Measurements from ENCODE around the gene SLC8A3. TPM values are rescaled to one million over a fixed set of nuclear protein-coding genes. Genes with fewer than 3 reads are reported as not detected.

SLC8A3 gene
- total RNA-seq, 2 experiments from 2014 or later = not detected

DNA sequence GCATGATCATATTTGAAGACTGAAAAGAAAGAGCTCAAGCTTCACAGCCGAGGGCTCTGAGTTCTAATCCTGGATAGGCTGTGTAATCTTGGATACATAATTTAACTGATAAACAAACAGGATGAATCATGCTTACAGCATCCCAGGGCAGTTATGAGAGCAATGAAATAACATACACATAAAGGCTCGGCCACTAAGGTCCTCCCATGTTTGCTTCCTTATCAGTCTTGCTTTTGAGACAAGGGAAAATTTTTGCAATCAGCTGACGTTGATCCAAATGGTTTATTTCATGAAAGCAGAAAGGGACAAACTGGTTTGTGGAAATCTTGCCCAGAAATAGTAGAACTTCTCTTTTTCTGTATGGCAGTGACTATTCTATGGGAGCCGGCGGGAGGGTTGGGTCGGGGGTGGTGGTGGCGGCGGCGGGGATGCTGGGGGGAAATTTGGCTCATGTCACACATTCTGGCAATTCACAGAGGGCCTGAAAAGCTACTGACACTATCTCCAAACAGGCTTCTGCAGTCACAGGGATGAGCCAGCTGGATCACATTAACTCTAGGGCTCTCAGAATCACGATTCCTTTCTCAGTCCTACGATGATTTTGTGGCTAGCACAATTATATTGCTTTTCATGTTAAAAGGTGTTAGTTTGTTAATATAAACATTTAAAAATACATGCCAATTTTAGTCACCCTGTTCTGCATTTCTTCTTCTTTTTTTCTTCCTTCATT, 124.5 kb downstream of the SLC8A3 start:
- H3K36me3 Mint-ChIP-seq = no peaks in the 10 kb centered on the region
- peaks cover 21% of the 10 kb centered on the region for H3K27me3 Mint-ChIP-seq
- H3K4me3 Mint-ChIP-seq = no peak overlapping the region
- ATAC-seq (no peak), DNase-seq (no peak)
- H3K4me1 Mint-ChIP-seq = no peaks in the 10 kb centered on the region
- no peaks in the 10 kb centered on the region for H3K9me3 Mint-ChIP-seq (ENCODE audit: low read depth)
- no peak overlapping the region for H3K27ac Mint-ChIP-seq
- CTCF ChIA-PET = interaction anchor here (2.2 kb wide), 1 partner anchor 10 kb away, joined by 6 read pairs; no protein-coding TSS in a partner anchor

DNA sequence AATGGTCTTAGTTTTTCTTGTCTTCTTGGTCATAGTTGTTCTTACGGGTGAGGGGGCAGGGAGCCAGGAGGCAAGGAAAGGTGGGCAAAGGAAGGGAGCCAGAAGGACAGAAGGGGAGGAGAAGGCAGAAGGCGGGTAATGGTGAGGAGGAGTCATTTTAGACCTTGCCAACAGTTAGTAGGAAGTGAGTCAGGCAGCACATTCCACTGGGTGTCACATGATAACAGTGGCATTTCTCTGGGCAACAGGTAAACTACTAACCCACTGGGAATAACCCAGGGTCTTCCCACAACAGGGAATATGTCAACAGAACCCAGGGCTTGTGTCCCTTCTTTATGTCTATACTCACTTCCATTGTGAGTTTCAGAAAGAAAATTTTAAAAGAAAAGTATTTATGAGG, 127.6 kb downstream of the SLC8A3 start:
- Mint-ChIP-seq H3K9me3 (ENCODE audit: low read depth) (no peaks in the 10 kb centered on the region), H3K4me3 (no peak overlapping the region), H3K27ac (no peak overlapping the region), H3K27me3 (peaks cover 22% of the 10 kb centered on the region), H3K4me1 (no peaks in the 10 kb centered on the region), H3K36me3 (no peaks in the 10 kb centered on the region)
- DNase-seq = no peak
- no peak for ATAC-seq
- CTCF ChIA-PET = no interaction called here

DNA sequence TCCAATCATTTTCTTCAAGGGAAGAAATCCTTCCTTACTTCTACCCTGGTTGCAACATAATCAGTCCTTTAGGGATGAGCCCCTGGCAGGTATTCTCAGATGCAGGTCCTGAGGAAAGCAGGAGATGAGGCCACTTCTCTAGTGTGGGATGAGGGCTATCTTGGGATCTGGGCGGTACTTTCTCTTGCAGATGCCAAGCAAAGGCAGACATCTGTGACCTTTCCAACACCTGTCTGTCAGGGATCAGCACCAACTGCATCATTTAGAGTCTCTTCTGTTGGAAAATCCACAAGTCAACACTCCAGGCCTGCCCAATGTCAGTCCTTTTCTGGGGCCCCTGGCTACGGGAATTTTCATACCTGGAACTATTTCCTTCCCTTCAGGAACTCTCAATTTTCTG, 129.2 kb downstream of the SLC8A3 start:
- Mint-ChIP-seq H3K4me3 (no peak overlapping the region), H3K36me3 (no peaks in the 10 kb centered on the region), H3K27me3 (peaks cover 27% of the 10 kb centered on the region), H3K27ac (no peak overlapping the region), H3K9me3 (ENCODE audit: low read depth) (no peaks in the 10 kb centered on the region), H3K4me1 (no peaks in the 10 kb centered on the region)
- CTCF ChIA-PET = no interaction called here
- no peak for DNase-seq
- ATAC-seq = no peak

DNA sequence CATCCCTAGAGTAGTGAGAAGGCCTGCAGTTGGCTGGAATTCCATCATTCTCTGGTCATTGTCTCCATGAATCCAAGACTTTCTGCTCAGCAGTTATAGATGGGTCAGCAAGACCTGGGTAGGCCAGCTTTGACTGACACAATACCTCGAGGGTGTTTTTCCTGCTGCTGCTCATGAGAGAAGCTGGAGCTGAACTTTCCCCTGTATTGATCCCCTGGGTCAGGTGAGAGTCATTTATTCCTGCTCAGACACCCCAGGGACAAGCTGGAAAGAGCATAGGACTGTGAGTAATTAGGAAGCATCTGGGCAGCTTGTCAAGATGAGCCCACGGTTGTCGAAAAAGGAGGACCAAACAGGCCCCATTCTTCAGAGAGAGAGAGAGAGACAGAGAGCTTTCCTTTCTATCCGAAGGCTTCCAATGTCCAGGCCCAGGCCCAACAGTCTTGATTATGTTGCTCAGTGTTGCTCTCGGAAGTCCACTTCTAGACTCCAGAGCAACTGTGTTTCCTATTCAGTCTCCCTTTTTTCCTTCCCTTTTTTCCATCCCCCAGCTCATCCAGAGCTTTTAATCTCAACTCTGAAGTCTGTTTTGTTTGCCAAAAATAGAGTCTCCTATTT, 131.1 kb downstream of the SLC8A3 start:
- no peaks in the 10 kb centered on the region for H3K9me3 Mint-ChIP-seq (ENCODE audit: low read depth)
- no peak overlapping the region for H3K27ac Mint-ChIP-seq
- H3K27me3 Mint-ChIP-seq = peaks cover 27% of the 10 kb centered on the region
- CTCF ChIA-PET = no interaction called here
- ATAC-seq = no peak
- no peaks in the 10 kb centered on the region for H3K36me3 Mint-ChIP-seq
- no peak overlapping the region for H3K4me3 Mint-ChIP-seq
- peaks cover 2% of the 10 kb centered on the region for H3K4me1 Mint-ChIP-seq
- no peak for DNase-seq

DNA sequence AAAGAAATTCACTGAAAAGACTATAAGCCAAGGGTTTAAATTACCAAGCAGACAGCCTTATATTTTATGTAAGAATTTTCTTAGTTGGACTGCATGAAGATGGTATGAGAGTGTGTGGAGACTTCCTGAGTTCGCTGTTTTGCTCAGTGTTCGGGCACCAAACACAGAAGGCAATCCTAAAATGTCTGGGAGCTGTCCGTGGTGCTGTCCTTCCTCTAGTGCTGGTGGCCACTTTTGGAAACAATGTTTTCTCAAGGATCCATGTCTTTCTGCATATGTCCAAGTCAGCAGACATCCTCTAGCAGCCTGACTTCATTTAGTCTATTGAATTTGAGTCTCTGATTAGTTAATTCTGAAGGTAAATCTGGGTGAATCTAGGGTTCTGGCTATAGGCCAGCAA, 135.8 kb downstream of the SLC8A3 start:
- peak; percentile 46 for DNase-seq
- no peak for ATAC-seq

DNA sequence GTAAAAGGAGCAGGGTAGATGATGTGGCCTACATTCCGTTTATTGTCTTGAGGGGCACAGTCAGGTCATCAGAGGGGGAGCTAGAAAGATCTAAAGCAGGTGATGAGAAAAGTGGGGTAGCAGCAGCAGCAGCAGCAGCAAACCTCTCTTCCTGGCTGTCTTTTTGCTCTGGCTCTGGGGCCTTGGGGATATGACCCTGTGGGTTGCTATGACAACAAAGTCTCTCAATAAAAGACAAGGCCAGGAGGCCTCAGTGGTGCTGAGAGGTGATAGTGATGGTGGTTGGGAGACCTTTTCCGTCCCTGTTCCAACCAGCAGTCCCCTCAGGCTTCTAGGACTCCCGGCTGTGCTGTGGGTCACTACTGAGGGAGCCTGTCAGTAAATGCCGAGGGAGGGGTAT, 138.6 kb downstream of the SLC8A3 start:
- CTCF ChIA-PET = no interaction called here
- ATAC-seq (no peak), DNase-seq (no peak)
- H3K27ac Mint-ChIP-seq = no peak overlapping the region
- peaks cover 11% of the 10 kb centered on the region for H3K4me1 Mint-ChIP-seq
- peaks cover 11% of the 10 kb centered on the region for H3K27me3 Mint-ChIP-seq
- no peak overlapping the region for H3K4me3 Mint-ChIP-seq
- no peaks in the 10 kb centered on the region for H3K9me3 Mint-ChIP-seq (ENCODE audit: low read depth)
- H3K36me3 Mint-ChIP-seq = no peaks in the 10 kb centered on the region

More for the DNA sequence above, 135.8 kb downstream of the SLC8A3 start:
- Mint-ChIP-seq H3K4me1 (peaks cover 8% of the 10 kb centered on the region), H3K27me3 (peaks cover 14% of the 10 kb centered on the region), H3K9me3 (ENCODE audit: low read depth) (no peaks in the 10 kb centered on the region), H3K4me3 (no peak overlapping the region), H3K36me3 (no peaks in the 10 kb centered on the region), H3K27ac (no peak overlapping the region)
- CTCF ChIA-PET = interaction anchor here (1.4 to 1.7 kb wide), 2 partner anchors 20 to 25 kb away, joined by 4 to 5 read pairs; no protein-coding TSS in a partner anchor

GRCh38 chr14:70049605-70050004, 139.1 kb downstream of the SLC8A3 start:
- DNase-seq (no peak), ATAC-seq (no peak)
- Mint-ChIP-seq H3K27me3 (peaks cover 16% of the 10 kb centered on the region), H3K9me3 (ENCODE audit: low read depth) (no peaks in the 10 kb centered on the region), H3K27ac (no peak overlapping the region), H3K36me3 (no peaks in the 10 kb centered on the region), H3K4me3 (no peak overlapping the region), H3K4me1 (peaks cover 11% of the 10 kb centered on the region)
- CTCF ChIA-PET = no interaction called here

DNA sequence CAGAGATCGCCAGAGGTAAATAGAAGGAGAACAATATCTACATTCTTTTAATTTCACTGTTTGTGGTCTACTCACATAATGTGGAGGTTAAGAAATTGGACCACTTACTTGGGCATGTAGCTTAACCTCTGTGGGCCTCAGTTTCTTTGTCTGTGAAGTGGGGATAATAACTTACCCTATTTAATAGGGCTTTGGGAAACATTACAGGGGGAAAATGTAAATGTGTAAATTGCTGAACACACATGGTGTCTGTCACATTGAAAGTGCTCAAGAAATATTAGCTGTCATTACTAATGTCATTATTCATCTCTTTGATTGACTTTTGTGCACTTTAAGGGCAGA, 140.5 kb downstream of the SLC8A3 start:
- Mint-ChIP-seq H3K27me3 (peaks cover 21% of the 10 kb centered on the region), H3K4me3 (no peak overlapping the region), H3K36me3 (no peaks in the 10 kb centered on the region), H3K27ac (no peak overlapping the region), H3K9me3 (ENCODE audit: low read depth) (no peaks in the 10 kb centered on the region), H3K4me1 (peaks cover 11% of the 10 kb centered on the region)
- DNase-seq (no peak), ATAC-seq (no peak)
- CTCF ChIA-PET = no interaction called here

- DNase-seq = no peak
- ATAC-seq = no peak
- no peaks in the 10 kb centered on the region for H3K9me3 Mint-ChIP-seq (ENCODE audit: low read depth)
- H3K4me3 Mint-ChIP-seq = no peak overlapping the region
- CTCF ChIA-PET = interaction anchor here (1.4 kb wide), 1 partner anchor 26 kb away, joined by 3 read pairs; no protein-coding TSS in a partner anchor
- no peak overlapping the region for H3K27ac Mint-ChIP-seq
- peaks cover 26% of the 10 kb centered on the region for H3K27me3 Mint-ChIP-seq
- no peaks in the 10 kb centered on the region for H3K36me3 Mint-ChIP-seq
- H3K4me1 Mint-ChIP-seq = peaks cover 10% of the 10 kb centered on the region
These were observed 141.0 kb downstream of the SLC8A3 start for GRCh38 chr14:70047598-70048312.

GRCh38 chr14:70045844-70046535, 142.8 kb downstream of the SLC8A3 start:
- H3K36me3 Mint-ChIP-seq = no peaks in the 10 kb centered on the region
- ATAC-seq (no peak), DNase-seq (no peak)
- H3K27me3 Mint-ChIP-seq = peaks cover 30% of the 10 kb centered on the region
- peaks cover 3% of the 10 kb centered on the region for H3K4me1 Mint-ChIP-seq
- H3K4me3 Mint-ChIP-seq = no peak overlapping the region
- H3K27ac Mint-ChIP-seq = no peak overlapping the region
- CTCF ChIA-PET = interaction anchor here (0.8 to 1.4 kb wide), 3 partner anchors 27 to 684 kb away, joined by 3 read pairs; no protein-coding TSS in a partner anchor
- no peaks in the 10 kb centered on the region for H3K9me3 Mint-ChIP-seq (ENCODE audit: low read depth)

DNA sequence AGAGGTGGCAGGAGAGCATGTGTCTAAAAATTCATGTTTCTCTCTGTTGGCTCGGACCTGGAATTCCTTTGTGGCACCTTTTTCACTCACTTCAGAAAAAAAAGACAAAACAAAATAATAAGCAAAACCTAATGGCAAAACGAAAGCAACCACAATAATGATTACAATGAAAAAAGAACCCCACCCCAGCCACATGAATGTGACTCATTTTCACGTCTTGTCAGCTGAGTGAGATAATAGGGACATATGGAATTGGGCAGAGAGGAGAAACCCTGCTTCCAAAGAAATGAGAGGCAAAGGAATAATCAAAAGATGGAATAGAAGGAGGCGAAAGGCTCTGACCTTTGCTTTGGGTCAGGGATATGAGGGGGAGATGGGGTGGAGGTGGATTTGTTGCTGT, 143.4 kb downstream of the SLC8A3 start:
- Mint-ChIP-seq H3K36me3 (no peaks in the 10 kb centered on the region), H3K4me1 (peaks cover 3% of the 10 kb centered on the region), H3K9me3 (ENCODE audit: low read depth) (no peaks in the 10 kb centered on the region), H3K4me3 (no peak overlapping the region), H3K27me3 (peaks cover 35% of the 10 kb centered on the region), H3K27ac (no peak overlapping the region)
- ATAC-seq (no peak), DNase-seq (no peak)
- CTCF ChIA-PET = no interaction called here

- Mint-ChIP-seq H3K36me3 (no peaks in the 10 kb centered on the region), H3K4me3 (no peak overlapping the region), H3K9me3 (ENCODE audit: low read depth) (no peaks in the 10 kb centered on the region), H3K27me3 (peaks cover 48% of the 10 kb centered on the region), H3K4me1 (peaks cover 3% of the 10 kb centered on the region), H3K27ac (no peak overlapping the region)
- CTCF ChIA-PET = no interaction called here
- no peak for DNase-seq
- ATAC-seq = no peak
These were observed 145.8 kb downstream of the SLC8A3 start for GRCh38 chr14:70043001-70043400.

- no peak for DNase-seq
- Mint-ChIP-seq H3K27ac (no peak overlapping the region), H3K9me3 (ENCODE audit: low read depth) (no peaks in the 10 kb centered on the region), H3K4me1 (no peaks in the 10 kb centered on the region), H3K36me3 (no peaks in the 10 kb centered on the region), H3K27me3 (peaks cover 21% of the 10 kb centered on the region), H3K4me3 (no peak overlapping the region)
- CTCF ChIA-PET = no interaction called here
- no peak for ATAC-seq
These were observed 152.1 kb downstream of the SLC8A3 start for GRCh38 chr14:70036665-70037064.
